GM12878 (cell line): ENCODE measurements around the gene PTPRN2.

Experiments used
- CEBPB ChIP-seq, 2 experiments: fragments of 150-350 bp in 1 of 2; IDR thresholded peaks; 2 replicates each; pipeline ENCODE4 v1.6.1; 2012 to 2014; ENCODE audit warnings: low read depth in 2 of 2, low read length in 2 of 2, borderline replicate concordance in 1 of 2, inconsistent platforms in 1 of 2
- EZH2 ChIP-seq: IDR thresholded peaks from 2 replicates; pipeline ENCODE4 v1.6.1; 2012; ENCODE audit warnings: low read depth, mild to moderate bottlenecking, control low read depth, inconsistent platforms, low read length, borderline replicate concordance; ENCODE audit not compliant: control insufficient read depth
- MAX ChIP-seq: IDR thresholded peaks from 2 replicates; pipeline ENCODE4 v1.6.1; 2012; ENCODE audit warnings: low read depth, low read length, improper control_type of control experiment
- POLR2A ChIP-seq: IDR thresholded peaks from 2 replicates; pipeline ENCODE4 v1.6.1; 2011; ENCODE audit warnings: low read depth, mild to moderate bottlenecking, low read length
- RFX5 ChIP-seq: IDR thresholded peaks from 2 replicates; pipeline ENCODE4 v1.6.1; 2011; ENCODE audit warnings: low read depth, low read length, improper control_type of control experiment
- TCF12 ChIP-seq: IDR thresholded peaks from 2 replicates; pipeline ENCODE4 v1.6.1; 2011; ENCODE audit warnings: low read depth, mild to moderate bottlenecking, low read length
- TF ChIP-seq, protein P1 (sequence below), 3 experiments: IDR thresholded peaks in 2 of 3; conservative IDR thresholded peaks in 1 of 3; 2 replicates each; pipeline ENCODE4 v1.5.1; 2011; ENCODE audit warnings: low read depth in 3 of 3, low read length in 3 of 3, mild to moderate bottlenecking in 3 of 3, control low read depth in 2 of 3, moderate library complexity in 2 of 3, inconsistent platforms in 1 of 3, mixed read lengths in 1 of 3; ENCODE audit not compliant: control insufficient read depth in 2 of 3, insufficient read depth in 1 of 3; ENCODE audit errors: extremely low read depth in 1 of 3

- TF ChIP-seq EZH2 (no peak), RFX5 (no peak), TCF12 (no peak), CEBPB (IDR thresholded peaks at IDR 0.05; ENCODE audit: borderline replicate concordance in 1 of 2, low read depth in 2 of 2, low read length in 2 of 2) (no peak), MAX (no peak), POLR2A (no peak)
- TF ChIP-seq, protein P1, sequence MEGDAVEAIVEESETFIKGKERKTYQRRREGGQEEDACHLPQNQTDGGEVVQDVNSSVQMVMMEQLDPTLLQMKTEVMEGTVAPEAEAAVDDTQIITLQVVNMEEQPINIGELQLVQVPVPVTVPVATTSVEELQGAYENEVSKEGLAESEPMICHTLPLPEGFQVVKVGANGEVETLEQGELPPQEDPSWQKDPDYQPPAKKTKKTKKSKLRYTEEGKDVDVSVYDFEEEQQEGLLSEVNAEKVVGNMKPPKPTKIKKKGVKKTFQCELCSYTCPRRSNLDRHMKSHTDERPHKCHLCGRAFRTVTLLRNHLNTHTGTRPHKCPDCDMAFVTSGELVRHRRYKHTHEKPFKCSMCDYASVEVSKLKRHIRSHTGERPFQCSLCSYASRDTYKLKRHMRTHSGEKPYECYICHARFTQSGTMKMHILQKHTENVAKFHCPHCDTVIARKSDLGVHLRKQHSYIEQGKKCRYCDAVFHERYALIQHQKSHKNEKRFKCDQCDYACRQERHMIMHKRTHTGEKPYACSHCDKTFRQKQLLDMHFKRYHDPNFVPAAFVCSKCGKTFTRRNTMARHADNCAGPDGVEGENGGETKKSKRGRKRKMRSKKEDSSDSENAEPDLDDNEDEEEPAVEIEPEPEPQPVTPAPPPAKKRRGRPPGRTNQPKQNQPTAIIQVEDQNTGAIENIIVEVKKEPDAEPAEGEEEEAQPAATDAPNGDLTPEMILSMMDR (IDR thresholded peaks at IDR 0.05 in 2 of 3, conservative IDR thresholded peaks at IDR 0.05 in 1 of 3; ENCODE audit: control insufficient read depth in 2 of 3, extremely low read depth in 1 of 3, insufficient read depth in 1 of 3, low read depth in 3 of 3, low read length in 3 of 3), result no peak
Observed at GRCh38 chr7:158567153-158567603, 20.4 kb downstream of the PTPRN2 start.
